ENCODE results near the gene NCKAP5.

- TF ChIP-seq, protein P1, sequence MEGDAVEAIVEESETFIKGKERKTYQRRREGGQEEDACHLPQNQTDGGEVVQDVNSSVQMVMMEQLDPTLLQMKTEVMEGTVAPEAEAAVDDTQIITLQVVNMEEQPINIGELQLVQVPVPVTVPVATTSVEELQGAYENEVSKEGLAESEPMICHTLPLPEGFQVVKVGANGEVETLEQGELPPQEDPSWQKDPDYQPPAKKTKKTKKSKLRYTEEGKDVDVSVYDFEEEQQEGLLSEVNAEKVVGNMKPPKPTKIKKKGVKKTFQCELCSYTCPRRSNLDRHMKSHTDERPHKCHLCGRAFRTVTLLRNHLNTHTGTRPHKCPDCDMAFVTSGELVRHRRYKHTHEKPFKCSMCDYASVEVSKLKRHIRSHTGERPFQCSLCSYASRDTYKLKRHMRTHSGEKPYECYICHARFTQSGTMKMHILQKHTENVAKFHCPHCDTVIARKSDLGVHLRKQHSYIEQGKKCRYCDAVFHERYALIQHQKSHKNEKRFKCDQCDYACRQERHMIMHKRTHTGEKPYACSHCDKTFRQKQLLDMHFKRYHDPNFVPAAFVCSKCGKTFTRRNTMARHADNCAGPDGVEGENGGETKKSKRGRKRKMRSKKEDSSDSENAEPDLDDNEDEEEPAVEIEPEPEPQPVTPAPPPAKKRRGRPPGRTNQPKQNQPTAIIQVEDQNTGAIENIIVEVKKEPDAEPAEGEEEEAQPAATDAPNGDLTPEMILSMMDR (IDR thresholded peaks at IDR 0.05) = no peak
- no peak for TF ChIP-seq POLR2AphosphoS5 (IDR thresholded peaks at IDR 0.05; ENCODE audit: insufficient read depth in 1 of 2, low read depth in 1 of 2)
Measured at GRCh38 chr2:133418021-133418420, 150.2 kb downstream of the NCKAP5 start.

Measured in vagina (tissue), 2 donors.